GM12872 (cell line): ENCODE data around the gene ZNF804B.

Source experiments
- TF ChIP-seq, protein P1 (sequence below): IDR thresholded peaks from 3 replicates; pipeline ENCODE4 v1.5.1; 2011; ENCODE audit warnings: low read depth, mild to moderate bottlenecking, low read length, moderate library complexity; ENCODE audit not compliant: insufficient read depth

ZNF804B gene

DNA sequence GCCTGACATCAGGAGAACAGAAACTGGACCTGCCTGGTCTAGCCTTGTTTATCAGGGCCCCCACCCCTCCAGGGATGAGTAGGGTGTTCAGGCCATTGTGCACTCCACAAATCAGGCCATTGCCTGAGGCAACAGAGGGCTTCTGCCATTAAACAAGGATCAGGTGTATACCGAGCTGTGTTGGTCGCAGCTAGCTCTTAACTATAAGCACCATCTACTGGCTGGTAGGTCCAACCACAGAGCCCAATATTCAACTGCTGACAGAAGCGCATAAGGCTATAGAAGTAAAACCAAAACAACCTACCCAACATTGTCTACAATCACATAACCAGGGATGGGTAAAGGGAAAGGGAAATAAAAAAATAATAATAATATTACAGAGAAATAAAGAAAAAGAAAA, 487.7 kb downstream of the ZNF804B start:
- TF ChIP-seq, protein P1, sequence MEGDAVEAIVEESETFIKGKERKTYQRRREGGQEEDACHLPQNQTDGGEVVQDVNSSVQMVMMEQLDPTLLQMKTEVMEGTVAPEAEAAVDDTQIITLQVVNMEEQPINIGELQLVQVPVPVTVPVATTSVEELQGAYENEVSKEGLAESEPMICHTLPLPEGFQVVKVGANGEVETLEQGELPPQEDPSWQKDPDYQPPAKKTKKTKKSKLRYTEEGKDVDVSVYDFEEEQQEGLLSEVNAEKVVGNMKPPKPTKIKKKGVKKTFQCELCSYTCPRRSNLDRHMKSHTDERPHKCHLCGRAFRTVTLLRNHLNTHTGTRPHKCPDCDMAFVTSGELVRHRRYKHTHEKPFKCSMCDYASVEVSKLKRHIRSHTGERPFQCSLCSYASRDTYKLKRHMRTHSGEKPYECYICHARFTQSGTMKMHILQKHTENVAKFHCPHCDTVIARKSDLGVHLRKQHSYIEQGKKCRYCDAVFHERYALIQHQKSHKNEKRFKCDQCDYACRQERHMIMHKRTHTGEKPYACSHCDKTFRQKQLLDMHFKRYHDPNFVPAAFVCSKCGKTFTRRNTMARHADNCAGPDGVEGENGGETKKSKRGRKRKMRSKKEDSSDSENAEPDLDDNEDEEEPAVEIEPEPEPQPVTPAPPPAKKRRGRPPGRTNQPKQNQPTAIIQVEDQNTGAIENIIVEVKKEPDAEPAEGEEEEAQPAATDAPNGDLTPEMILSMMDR: no peak

DNA sequence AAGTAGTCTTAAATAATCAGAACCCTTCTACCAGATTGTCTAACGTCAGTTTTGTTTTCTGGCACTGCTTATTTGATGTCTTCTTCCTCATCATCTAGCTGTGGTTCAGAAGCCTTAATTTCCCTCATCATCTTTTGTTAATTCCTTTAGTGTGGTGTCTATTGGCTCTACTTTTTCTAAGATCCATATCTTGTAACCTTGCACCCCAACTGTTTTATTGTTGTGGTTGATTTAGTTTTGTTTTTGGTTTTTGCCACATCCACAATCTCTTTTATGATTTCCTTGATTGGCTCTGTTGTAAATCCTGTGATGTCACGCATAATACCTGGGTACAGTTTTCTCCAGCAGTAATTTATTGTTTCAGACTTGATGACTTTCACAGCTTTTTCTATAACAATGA, 499.6 kb downstream of the ZNF804B start:
- TF ChIP-seq, protein P1: no peak

- TF ChIP-seq, protein P1: no peak
These were observed 504.6 kb downstream of the ZNF804B start for GRCh38 chr7:89264126-89264525.

DNA sequence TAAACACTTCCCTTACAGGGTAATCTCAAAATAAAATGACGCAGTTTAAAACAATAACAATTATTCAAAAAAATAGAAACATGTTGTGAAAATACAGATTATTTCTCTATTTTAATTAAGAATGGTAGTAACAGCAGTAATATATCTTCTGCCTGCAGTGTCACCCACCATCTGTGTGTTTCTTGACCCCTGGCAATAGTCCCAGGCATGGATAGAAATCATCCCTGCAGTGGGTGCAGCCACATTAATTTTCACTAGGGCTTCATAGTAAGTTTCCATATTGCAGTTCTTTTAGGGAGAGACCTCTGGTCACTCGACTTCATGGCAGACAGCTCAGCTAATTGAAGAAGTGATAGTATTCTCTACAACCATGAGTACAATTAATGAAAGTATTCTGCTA, 506.1 kb downstream of the ZNF804B start:
- TF ChIP-seq, protein P1: no peak

DNA sequence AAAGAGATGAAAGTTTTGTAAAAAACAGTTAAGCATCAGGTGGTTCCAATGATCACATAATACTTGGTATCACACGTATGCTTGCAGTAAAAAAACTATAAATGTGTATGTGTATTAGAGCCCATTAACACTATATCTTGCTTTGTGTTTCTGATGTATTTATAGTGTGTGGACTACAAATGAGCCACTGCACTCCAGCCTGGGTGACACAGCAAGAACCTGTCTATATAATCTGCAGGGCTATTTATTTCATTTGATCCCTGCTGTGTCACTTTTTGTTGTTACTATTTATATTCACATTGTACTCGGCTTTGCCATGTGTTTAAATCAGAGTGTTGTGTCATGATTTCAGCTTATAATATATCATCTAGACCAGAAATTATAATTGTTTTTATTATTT, 523.8 kb downstream of the ZNF804B start:
- TF ChIP-seq, protein P1: no peak

DNA sequence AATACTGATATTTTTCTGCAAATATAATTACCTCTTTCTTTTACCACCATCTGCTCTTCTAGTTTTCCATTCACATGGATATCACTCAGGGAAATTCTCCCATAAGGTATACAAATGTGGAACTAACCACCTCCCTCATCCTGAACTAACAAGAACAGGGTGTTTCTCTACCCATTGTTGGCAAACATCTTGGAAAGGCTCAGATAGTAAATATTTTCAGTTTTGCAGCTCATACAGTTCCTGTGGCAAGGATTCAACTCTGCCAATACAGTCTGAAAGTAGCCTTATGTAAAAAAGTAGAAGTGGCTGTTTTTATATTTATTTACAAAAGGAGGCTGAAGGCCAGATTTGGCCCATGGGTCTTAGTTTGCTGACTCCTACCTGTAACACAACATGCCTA, 549.0 kb downstream of the ZNF804B start:
- TF ChIP-seq, protein P1: no peak

DNA sequence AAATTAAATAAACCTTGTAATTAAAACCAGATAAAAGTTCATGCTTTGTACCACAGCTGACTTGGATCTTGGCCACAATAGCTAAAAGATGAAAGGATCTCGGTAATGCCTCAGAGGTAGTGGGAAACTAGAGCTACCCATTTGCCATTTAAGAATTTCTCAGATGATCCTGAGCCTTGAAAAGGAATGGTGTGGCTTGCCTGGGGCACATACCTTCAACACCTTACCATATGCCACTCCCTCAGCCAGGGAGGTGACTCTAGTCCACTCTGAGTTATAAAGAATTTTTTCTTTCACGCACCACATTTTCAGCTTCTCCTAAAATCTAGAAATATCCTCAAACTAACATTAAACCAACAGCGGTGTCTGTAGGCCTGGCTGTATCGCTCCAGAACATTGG, 552.4 kb downstream of the ZNF804B start:
- TF ChIP-seq, protein P1: no peak

DNA sequence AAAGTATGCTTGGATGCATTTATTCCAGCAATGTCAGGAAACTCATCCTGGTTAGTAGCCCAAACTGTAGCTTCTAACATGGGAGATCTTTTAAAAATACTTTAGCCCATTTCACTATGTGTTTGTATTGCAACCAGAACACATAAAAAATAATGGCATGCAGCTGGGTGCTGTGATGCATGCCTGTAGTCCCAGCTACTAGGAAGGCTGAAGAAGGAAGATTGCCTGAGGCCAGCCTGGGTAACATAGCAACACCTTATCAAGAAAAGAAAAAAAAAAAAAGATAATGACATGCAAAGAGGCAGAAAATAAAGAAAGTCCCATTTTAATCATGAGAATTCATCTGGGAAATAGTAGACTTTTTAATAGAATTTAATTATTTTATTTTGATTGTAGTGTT, 553.1 kb downstream of the ZNF804B start:
- TF ChIP-seq, protein P1: no peak
